ENCODE measurements around the gene LUZP2. TPM values are rescaled to one million over a fixed set of nuclear protein-coding genes. Genes with fewer than 3 reads are reported as not detected.

LUZP2 gene
- total RNA-seq, 2 experiments from 2014 or later = not detected

- CTCF ChIA-PET (ENCODE audit: unreplicated experiment) = no interaction called here
- H3K27ac ChIP-seq (ENCODE audit: low read depth, low read length, poor library complexity, severe bottlenecking) = no peak overlapping the region
- intact Hi-C loops (cut with micrococcal nuclease; ENCODE audit: unreplicated experiment) = no loop called here
- no peaks in the 10 kb centered on the region for H4K20me1 ChIP-seq (ENCODE audit: insufficient read depth, low read length)
- H3K4me1 ChIP-seq (ENCODE audit: insufficient read depth, low read length, poor library complexity, severe bottlenecking) = no peaks in the 10 kb centered on the region
- no TSS peak for BruUV-seq (replicated peaks)
- H3K4me2 ChIP-seq (ENCODE audit: low read length) = no peak overlapping the region
- no peak overlapping the region for H2AFZ ChIP-seq (ENCODE audit: low read length)
- no peak for DNase-seq (ENCODE audit: low spot score)
- POLR2A ChIA-PET = interaction anchor here (1.1 kb wide), 1 partner anchor 14 kb away, joined by 3 read pairs; no protein-coding TSS in a partner anchor
- H3K79me2 ChIP-seq (ENCODE audit: insufficient read depth, low read depth, low read length) = no peaks in the 10 kb centered on the region
- H3K9me2 ChIP-seq (ENCODE audit: insufficient read depth, low read length) = no peaks in the 10 kb centered on the region
- H3K9me3 ChIP-seq (ENCODE audit: low read length) = no peaks in the 10 kb centered on the region
- H3K36me3 ChIP-seq (ENCODE audit: insufficient read depth, low read length) = no peaks in the 10 kb centered on the region
- no peak overlapping the region for H3K4me3 ChIP-seq (ENCODE audit: low read depth, low read length, poor library complexity, severe bottlenecking)
- no peak for TF ChIP-seq CTCF (conservative IDR thresholded peaks at IDR 0.05; ENCODE audit: low read length)
- TF ChIP-seq EZH2phosphoT487 (IDR thresholded peaks at IDR 0.05; ENCODE audit: borderline replicate concordance, low read depth, low read length) = no peak
These were observed 540.6 kb downstream of the LUZP2 start for GRCh38 chr11:25037431-25037830.

GRCh38 chr11:25038131-25038530, 541.3 kb downstream of the LUZP2 start:
- no peak overlapping the region for H3K4me2 ChIP-seq (ENCODE audit: low read length)
- H3K4me1 ChIP-seq (ENCODE audit: insufficient read depth, low read length, poor library complexity, severe bottlenecking) = no peaks in the 10 kb centered on the region
- H3K36me3 ChIP-seq (ENCODE audit: insufficient read depth, low read length) = no peaks in the 10 kb centered on the region
- ChIA-PET POLR2A (interaction anchor here (0.6 to 1.1 kb wide), 2 partner anchors 13 to 66 kb away, joined by 3 read pairs; no protein-coding TSS in a partner anchor), CTCF (ENCODE audit: unreplicated experiment) (no interaction called here)
- no peaks in the 10 kb centered on the region for H3K9me2 ChIP-seq (ENCODE audit: insufficient read depth, low read length)
- no TSS peak for BruUV-seq (replicated peaks)
- H3K9me3 ChIP-seq (ENCODE audit: low read length) = no peaks in the 10 kb centered on the region
- H3K79me2 ChIP-seq (ENCODE audit: insufficient read depth, low read depth, low read length) = no peaks in the 10 kb centered on the region
- no peak overlapping the region for H3K4me3 ChIP-seq (ENCODE audit: low read depth, low read length, poor library complexity, severe bottlenecking)
- no peak for DNase-seq (ENCODE audit: low spot score)
- no peaks in the 10 kb centered on the region for H4K20me1 ChIP-seq (ENCODE audit: insufficient read depth, low read length)
- no peak overlapping the region for H2AFZ ChIP-seq (ENCODE audit: low read length)
- intact Hi-C loops (cut with micrococcal nuclease; ENCODE audit: unreplicated experiment) = no loop called here
- TF ChIP-seq CTCF (conservative IDR thresholded peaks at IDR 0.05; ENCODE audit: low read length) (no peak), EZH2phosphoT487 (IDR thresholded peaks at IDR 0.05; ENCODE audit: borderline replicate concordance, low read depth, low read length) (no peak)
- H3K27ac ChIP-seq (ENCODE audit: low read depth, low read length, poor library complexity, severe bottlenecking) = no peak overlapping the region

- no peak overlapping the region for H3K4me2 ChIP-seq (ENCODE audit: low read length)
- ChIA-PET CTCF (ENCODE audit: unreplicated experiment) (no interaction called here), POLR2A (no interaction called here)
- no peak for DNase-seq (ENCODE audit: low spot score)
- intact Hi-C loops (cut with micrococcal nuclease; ENCODE audit: unreplicated experiment) = no loop called here
- no peak overlapping the region for H2AFZ ChIP-seq (ENCODE audit: low read length)
- TF ChIP-seq EZH2phosphoT487 (IDR thresholded peaks at IDR 0.05; ENCODE audit: borderline replicate concordance, low read depth, low read length) = no peak
- no peak for TF ChIP-seq CTCF (conservative IDR thresholded peaks at IDR 0.05; ENCODE audit: low read length)
- H3K36me3 ChIP-seq (ENCODE audit: insufficient read depth, low read length) = no peaks in the 10 kb centered on the region
- no peak overlapping the region for H3K27ac ChIP-seq (ENCODE audit: low read depth, low read length, poor library complexity, severe bottlenecking)
- H3K79me2 ChIP-seq (ENCODE audit: insufficient read depth, low read depth, low read length) = no peaks in the 10 kb centered on the region
- no peaks in the 10 kb centered on the region for H3K4me1 ChIP-seq (ENCODE audit: insufficient read depth, low read length, poor library complexity, severe bottlenecking)
- no TSS peak for BruUV-seq (replicated peaks)
- H3K4me3 ChIP-seq (ENCODE audit: low read depth, low read length, poor library complexity, severe bottlenecking) = no peak overlapping the region
- no peaks in the 10 kb centered on the region for H3K9me2 ChIP-seq (ENCODE audit: insufficient read depth, low read length)
- H4K20me1 ChIP-seq (ENCODE audit: insufficient read depth, low read length) = no peaks in the 10 kb centered on the region
- no peaks in the 10 kb centered on the region for H3K9me3 ChIP-seq (ENCODE audit: low read length)
These were observed 542.3 kb downstream of the LUZP2 start for GRCh38 chr11:25039165-25039564.
